Measurements from ENCODE around the gene PRDM2.

DNA sequence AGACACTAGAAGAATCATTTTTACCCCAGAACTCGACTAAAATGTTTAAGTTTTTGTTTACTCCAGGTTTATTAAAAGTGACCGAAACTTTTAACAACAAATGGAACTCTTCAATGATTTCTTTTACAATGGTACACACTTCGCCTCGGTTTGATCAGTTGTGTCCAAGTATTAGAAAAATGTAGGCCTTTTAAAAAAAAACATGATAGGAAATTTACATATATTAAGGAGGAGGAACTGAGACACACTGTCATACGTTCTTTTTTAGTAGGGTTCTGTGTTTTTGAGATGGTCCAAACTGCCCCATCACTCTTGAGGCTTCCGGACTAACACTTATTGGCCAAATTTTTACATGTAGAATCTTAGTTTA lies 1.3 kb downstream of the PRDM2 start:
- TF ChIP-seq ZNF274 (IDR thresholded peaks at IDR 0.05; ENCODE audit: low read depth, low read length) (no peak), YY1 (IDR thresholded peaks at IDR 0.05; ENCODE audit: insufficient read depth, insufficient read length) (no peak)

All from NT2/D1 (cell line).